LNCaP clone FGC (cell line): Measurements from ENCODE around the gene MAPKAPK2.

Source experiments
- DNase-seq: peaks from one replicate; pipeline ENCODE4 v3.0.0-alpha.2; 2011; ENCODE audit warnings: low read depth
- H3K4me3 ChIP-seq: 2 replicates; pipeline ENCODE4 v1.5.1; 2011; ENCODE audit warnings: mild to moderate bottlenecking, low read depth, low read length, control low read depth
- CTCF ChIP-seq: IDR thresholded peaks from 2 replicates; pipeline ENCODE4 v1.5.1; 2012; ENCODE audit warnings: mild to moderate bottlenecking; ENCODE audit not compliant: control insufficient read depth, insufficient read depth; ENCODE audit errors: extremely low read depth

The MAPKAPK2 gene

DNA sequence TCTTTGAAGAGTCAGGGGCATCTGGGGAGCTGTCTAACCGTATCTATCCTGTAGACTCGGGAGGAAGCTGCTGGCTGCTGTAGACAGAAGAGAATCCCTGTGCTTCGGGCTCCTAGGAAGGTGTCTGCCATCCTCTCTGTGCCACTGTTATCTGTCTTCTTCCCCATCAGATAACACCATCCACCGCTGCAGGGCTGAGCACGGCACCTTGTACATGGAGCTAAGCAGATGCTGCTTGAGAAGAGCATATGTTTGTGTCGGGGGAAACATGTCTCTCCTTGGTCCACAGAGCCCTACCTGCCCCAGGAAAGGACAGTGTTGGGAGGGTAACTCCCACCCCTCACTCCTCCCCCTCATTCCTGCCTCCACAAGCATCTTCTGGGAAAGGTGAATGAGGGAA, 1.4 kb upstream of the MAPKAPK2 start:
- TF ChIP-seq CTCF: no peak
- no peak overlapping the region for H3K4me3 ChIP-seq
- no peak for DNase-seq

- TF ChIP-seq CTCF: no peak
- no peak for DNase-seq
- H3K4me3 ChIP-seq: no peak overlapping the region
These were observed 702 bp upstream of the MAPKAPK2 start for GRCh38 chr1:206684003-206684402.

DNA sequence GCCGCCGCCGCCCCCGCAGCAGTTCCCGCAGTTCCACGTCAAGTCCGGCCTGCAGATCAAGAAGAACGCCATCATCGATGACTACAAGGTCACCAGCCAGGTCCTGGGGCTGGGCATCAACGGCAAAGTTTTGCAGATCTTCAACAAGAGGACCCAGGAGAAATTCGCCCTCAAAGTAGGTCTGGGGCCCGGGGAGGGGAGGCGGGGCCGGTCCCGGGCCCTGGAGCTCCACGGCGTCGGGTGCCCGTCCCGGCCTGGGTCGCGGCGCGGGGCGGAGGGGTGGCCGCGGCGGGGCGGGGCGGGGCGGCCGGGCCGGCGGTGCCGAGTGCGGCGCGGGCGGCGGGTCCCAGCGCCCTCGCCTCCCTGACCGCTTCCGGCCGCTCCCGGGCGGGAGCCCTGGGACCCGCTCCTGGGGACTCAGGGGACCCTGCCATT, 646 bp downstream of the MAPKAPK2 start:
- TF ChIP-seq CTCF: no peak
- peak overlapping the region; percentile 70 for H3K4me3 ChIP-seq
- DNase-seq: no peak

GRCh38 chr1:206685769-206686477, 1.2 kb downstream of the MAPKAPK2 start:
- peak overlapping the region; percentile 70 for H3K4me3 ChIP-seq
- DNase-seq: no peak
- no peak for TF ChIP-seq CTCF

DNA sequence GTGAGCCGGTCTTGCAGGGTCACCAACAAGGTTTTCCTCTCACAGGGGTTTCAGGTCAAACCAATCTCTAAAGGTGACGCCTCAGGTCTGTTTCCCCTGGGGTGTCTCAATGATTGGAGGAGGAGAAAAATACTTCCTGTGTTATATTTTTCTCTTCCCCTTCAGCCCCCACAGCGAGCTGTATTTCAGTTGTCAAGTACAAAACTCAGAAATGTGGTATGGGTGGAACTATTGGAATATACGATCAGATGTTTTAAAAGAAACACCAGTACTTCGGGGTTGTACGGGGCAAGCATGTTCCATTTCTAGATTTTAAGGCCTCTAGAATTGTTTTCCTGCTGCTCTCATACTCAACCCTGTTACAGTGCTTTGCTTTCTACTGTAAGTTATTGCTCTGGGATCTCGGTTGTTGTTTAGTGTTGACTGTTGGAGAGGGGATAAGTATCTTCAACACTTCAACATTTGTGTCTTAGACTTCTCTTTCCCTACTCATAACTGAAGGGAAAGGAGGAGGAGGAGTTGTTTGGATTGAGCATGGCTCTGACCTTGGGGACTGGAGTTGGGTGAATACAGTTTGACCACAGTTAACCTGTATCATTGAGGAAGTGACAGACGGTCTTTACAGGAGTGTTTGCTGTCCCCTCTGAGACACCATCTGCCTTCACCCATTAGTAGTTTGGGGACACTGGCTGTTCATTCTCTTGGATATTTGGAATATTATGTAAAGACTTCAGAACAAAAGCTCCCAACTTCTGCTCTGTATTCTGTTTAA, 2.0 kb downstream of the MAPKAPK2 start:
- no peak for TF ChIP-seq CTCF
- peak overlapping the region; percentile 70 for H3K4me3 ChIP-seq
- no peak for DNase-seq

DNA sequence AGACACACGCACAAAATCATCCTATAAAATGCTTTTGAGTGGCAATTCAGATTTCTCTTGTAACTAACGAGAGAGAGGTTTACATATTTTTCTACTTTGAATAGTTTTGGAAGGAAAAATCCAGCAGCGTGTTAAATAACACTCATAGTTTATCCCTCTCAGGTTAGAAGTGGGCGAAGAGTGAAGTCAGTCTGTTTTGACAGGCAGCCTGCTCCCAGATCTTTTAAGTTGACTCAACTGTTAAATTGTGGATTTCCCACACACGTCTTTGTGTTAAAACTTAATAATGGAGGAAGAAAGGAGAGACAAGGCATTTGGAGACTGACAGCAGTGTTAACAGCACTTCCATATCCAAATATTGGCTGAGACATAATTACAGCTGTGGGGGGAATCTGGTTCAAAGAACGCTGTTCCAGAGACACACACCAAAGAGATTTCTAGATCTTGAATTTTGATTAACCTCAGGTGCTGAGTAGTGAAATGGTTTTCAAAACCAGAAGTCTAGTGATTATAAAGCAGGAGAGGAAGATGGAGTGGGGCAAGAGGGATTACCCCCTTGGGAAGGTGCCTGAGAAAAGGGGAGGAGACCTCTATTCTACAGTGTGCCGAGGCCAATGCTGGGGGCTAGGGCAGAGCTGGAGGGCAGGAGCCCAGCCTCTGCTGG, 2.7 kb downstream of the MAPKAPK2 start:
- no peak overlapping the region for H3K4me3 ChIP-seq
- no peak for DNase-seq
- TF ChIP-seq CTCF: no peak
